ENCODE measurements around the gene PNMT.

Gene PNMT

DNA sequence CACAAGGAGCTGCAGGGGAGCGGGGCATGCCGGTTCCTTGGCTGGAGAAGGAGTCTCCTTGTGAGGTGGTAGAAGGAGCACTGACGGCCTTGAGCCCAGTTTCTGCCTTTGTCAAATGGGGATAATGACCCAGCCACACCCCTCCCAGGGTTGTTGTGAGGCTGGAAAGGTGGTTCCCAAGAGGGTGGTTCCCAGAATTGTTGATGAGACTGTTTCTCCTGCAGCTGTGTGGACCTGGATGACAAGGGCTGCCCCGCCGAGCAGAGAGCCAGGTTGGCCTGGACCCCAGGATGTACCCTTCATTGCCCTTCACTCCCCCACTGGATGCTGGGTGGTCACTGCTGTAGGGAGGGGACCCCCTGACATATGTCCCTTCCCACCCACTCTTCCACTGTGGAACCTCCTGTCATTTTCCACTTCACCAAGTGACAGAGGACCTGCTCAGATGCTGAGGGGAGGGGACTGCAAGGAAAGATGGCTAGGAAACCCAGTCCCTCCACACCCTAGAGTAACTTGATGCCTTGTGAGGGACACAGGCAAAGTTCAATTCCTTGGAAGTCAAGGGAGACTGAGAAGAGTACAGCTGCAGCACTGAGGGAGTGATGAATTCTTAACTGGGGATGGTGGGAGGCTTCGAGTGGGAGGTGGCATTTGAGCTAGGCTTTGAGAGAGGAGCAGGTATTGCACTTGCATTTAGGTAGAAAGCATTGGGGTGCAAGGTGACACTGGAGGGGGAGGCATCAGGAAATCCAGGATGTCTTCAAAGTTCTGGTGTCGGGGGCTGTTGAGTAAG, 51.5 kb downstream of the PNMT start (continued):
- TF ChIP-seq PRDM10 (tag by site-specific recombination; IDR thresholded peaks at IDR 0.05) (no peak), ZNF223 (tag by site-specific recombination; IDR thresholded peaks at IDR 0.05) (no peak), ZNF174 (tag by site-specific recombination; IDR thresholded peaks at IDR 0.05) (no peak), ZNF10 (tag by site-specific recombination; IDR thresholded peaks at IDR 0.05) (no peak)
